ENCODE measurements around the gene HEPN1. TPM values are rescaled to one million over a fixed set of nuclear protein-coding genes. Genes with fewer than 3 reads are reported as not detected.
A peak's percentile ranks its signal among the peaks of the same experiment; 100 is the strongest.

Gene HEPN1
- total RNA-seq, 1 experiment from 2014 or later = not detected

DNA sequence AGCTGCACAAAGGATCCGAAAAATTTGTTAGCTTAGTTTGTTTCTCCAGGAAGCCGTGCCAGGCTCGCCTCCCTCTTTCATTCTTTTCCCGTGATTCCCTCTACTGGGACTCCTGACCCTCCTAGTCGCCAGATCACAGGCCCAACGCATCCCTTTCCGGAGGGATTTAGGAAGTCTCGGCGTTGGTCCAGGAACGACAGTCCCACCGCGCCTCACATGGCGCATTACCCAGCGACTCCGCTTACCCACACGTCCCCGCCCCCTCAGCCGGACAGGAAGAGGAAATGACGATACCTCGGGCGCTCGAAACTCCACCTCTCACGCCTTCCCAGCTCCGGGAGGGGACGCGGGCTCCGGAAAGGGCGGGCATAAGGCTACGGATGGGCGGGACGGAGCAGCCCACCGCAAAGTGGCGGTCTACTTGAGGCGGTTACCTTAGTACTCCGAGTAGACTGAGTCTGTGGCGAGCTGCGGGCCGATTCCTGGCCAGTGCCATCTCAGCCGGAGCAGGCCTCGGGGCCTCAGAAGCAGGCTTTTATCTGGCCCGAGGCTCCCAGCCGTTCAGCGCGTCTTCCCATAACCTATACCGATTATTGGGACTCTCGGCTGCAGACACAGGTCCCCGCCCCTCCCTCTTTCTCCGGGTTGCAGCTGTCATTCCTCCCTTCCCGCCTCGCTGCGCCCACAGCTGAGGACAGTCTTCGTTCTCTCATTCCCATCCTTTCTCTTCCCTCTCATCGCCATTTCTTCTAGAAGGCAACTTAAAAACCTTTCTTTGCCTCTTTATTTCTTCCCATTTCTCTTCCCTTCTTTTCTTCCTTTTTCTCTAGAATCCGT is 34.9 kb downstream of the HEPN1 start, which contains the start of gene CCDC15:
CCDC15 (plus strand) TSS at position 450 of the 837 bp plus-strand sequence. CDS start 531 bp downstream, outside the sequence.
- intact Hi-C loops (cut with micrococcal nuclease; ENCODE audit: unreplicated experiment) = loop anchor here (5.0 kb wide), 1 partner anchor 638 kb away; the partner anchor contains the start of gene STT3A
- Histone ChIP-seq H3K27ac (ENCODE audit: low read depth, low read length, poor library complexity, severe bottlenecking) (peak within 1 kb of the TSS; percentile 67), H3K9me3 (ENCODE audit: low read depth, low read length, poor library complexity, severe bottlenecking) (no peaks in the 10 kb centered on the region), H3K4me1 (ENCODE audit: insufficient read depth, low read length, poor library complexity, severe bottlenecking) (peaks cover 11% of the 10 kb centered on the region), H3K27me3 (replicated peaks; ENCODE audit: insufficient read depth, low read depth, low read length, poor library complexity) (no peaks in the 10 kb centered on the region), H3K4me3 (ENCODE audit: low read depth, low read length, poor library complexity, severe bottlenecking) (peak within 1 kb of the TSS; percentile 65), H3K36me3 (ENCODE audit: insufficient read depth, low read length, poor library complexity, severe bottlenecking) (no peaks in the 10 kb centered on the region)
- TF ChIP-seq, protein P1, sequence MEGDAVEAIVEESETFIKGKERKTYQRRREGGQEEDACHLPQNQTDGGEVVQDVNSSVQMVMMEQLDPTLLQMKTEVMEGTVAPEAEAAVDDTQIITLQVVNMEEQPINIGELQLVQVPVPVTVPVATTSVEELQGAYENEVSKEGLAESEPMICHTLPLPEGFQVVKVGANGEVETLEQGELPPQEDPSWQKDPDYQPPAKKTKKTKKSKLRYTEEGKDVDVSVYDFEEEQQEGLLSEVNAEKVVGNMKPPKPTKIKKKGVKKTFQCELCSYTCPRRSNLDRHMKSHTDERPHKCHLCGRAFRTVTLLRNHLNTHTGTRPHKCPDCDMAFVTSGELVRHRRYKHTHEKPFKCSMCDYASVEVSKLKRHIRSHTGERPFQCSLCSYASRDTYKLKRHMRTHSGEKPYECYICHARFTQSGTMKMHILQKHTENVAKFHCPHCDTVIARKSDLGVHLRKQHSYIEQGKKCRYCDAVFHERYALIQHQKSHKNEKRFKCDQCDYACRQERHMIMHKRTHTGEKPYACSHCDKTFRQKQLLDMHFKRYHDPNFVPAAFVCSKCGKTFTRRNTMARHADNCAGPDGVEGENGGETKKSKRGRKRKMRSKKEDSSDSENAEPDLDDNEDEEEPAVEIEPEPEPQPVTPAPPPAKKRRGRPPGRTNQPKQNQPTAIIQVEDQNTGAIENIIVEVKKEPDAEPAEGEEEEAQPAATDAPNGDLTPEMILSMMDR (conservative IDR thresholded peaks at IDR 0.05; ENCODE audit: low read depth, low read length) = no peak
- no peak for TF ChIP-seq EZH2 (IDR thresholded peaks at IDR 0.05; ENCODE audit: borderline replicate concordance, low read depth, low read length, poor library complexity, severe bottlenecking)
- ChIA-PET POLR2A (ENCODE audit: low non-redundant PET) (interaction anchor here (0.5 to 1.1 kb wide), 3 partner anchors 78 to 1907 kb away, joined by 3 to 4 read pairs (median 4); no protein-coding TSS in a partner anchor), CTCF (interaction anchor here (0.6 to 1.1 kb wide), 2 partner anchors 20 to 78 kb away, joined by 3 to 4 read pairs; no protein-coding TSS in a partner anchor)
- BruUV-seq (replicated peaks) = no TSS peak
- peak; percentile 100 for DNase-seq (ENCODE audit: low spot score)

DNA sequence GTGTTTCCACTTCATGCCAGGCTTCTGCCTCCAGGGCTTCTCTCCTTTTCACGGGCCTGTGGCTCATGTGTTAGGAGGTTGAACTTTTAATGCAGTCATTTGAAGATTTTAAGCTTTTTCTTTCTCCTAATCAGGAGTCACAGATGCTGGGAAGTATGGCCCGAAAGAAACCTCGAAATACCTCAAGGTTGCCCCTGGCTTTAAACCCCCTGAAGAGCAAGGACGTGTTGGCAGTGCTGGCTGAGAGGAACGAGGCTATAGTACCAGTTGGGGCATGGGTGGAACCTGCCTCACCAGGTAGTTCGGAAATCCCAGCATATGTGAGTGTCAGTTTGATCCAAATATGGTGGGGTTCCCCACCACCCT is 35.5 kb downstream of the HEPN1 start:
- BruUV-seq (replicated peaks) = TSS peak; percentile 67
- ChIA-PET CTCF (interaction anchor here (1.1 kb wide), 1 partner anchor 78 kb away, joined by 4 read pairs; no protein-coding TSS in a partner anchor), POLR2A (ENCODE audit: low non-redundant PET) (interaction anchor here (1.1 kb wide), 1 partner anchor 78 kb away, joined by 4 read pairs; no protein-coding TSS in a partner anchor)
- H3K9me3 ChIP-seq (ENCODE audit: low read depth, low read length, poor library complexity, severe bottlenecking) = no peaks in the 10 kb centered on the region
- peak overlapping the region; percentile 65 for H3K4me3 ChIP-seq (ENCODE audit: low read depth, low read length, poor library complexity, severe bottlenecking)
- TF ChIP-seq, protein P1 (conservative IDR thresholded peaks at IDR 0.05; ENCODE audit: low read depth, low read length) = no peak
- TF ChIP-seq EZH2 (IDR thresholded peaks at IDR 0.05; ENCODE audit: borderline replicate concordance, low read depth, low read length, poor library complexity, severe bottlenecking) = no peak
- no peaks in the 10 kb centered on the region for H3K27me3 ChIP-seq (replicated peaks; ENCODE audit: insufficient read depth, low read depth, low read length, poor library complexity)
- no peak for DNase-seq (ENCODE audit: low spot score)
- intact Hi-C loops (cut with micrococcal nuclease; ENCODE audit: unreplicated experiment) = loop anchor here (5.0 kb wide), 1 partner anchor 638 kb away; the partner anchor contains the start of gene STT3A
- peaks cover 11% of the 10 kb centered on the region for H3K4me1 ChIP-seq (ENCODE audit: insufficient read depth, low read length, poor library complexity, severe bottlenecking)
- no peaks in the 10 kb centered on the region for H3K36me3 ChIP-seq (ENCODE audit: insufficient read depth, low read length, poor library complexity, severe bottlenecking)
- H3K27ac ChIP-seq (ENCODE audit: low read depth, low read length, poor library complexity, severe bottlenecking) = peak overlapping the region; percentile 61

DNA sequence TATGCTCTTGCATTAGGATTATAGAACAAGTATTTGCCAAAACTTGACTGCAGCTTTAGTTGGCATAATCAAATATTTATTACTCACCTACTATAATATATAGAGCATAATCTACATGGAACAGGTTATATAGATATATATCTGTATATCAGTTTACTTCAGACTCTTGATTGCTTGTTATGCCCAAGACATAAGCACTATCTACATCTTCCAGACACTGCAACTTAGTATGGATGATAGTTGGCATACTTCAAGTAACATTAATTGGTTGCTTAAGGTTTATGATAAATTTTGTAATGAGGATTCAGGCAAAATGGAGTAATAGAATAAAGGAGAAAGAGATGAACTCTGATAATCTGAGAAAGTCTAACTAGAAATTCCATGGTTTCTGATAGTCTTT is 36.0 kb downstream of the HEPN1 start:
- CTCF ChIA-PET = no interaction called here
- intact Hi-C loops (cut with micrococcal nuclease; ENCODE audit: unreplicated experiment) = no loop called here

More for the DNA sequence above, 36.0 kb downstream of the HEPN1 start:
- POLR2A ChIA-PET (ENCODE audit: low non-redundant PET) = no interaction called here
- Histone ChIP-seq H3K27me3 (replicated peaks; ENCODE audit: insufficient read depth, low read depth, low read length, poor library complexity) (no peaks in the 10 kb centered on the region), H3K4me3 (ENCODE audit: low read depth, low read length, poor library complexity, severe bottlenecking) (peak overlapping the region; percentile 65), H3K9me3 (ENCODE audit: low read depth, low read length, poor library complexity, severe bottlenecking) (no peaks in the 10 kb centered on the region), H3K4me1 (ENCODE audit: insufficient read depth, low read length, poor library complexity, severe bottlenecking) (peaks cover 11% of the 10 kb centered on the region), H3K36me3 (ENCODE audit: insufficient read depth, low read length, poor library complexity, severe bottlenecking) (no peaks in the 10 kb centered on the region), H3K27ac (ENCODE audit: low read depth, low read length, poor library complexity, severe bottlenecking) (no peak overlapping the region)
- DNase-seq (ENCODE audit: low spot score) = no peak
- TF ChIP-seq EZH2 (IDR thresholded peaks at IDR 0.05; ENCODE audit: borderline replicate concordance, low read depth, low read length, poor library complexity, severe bottlenecking) = no peak
- TF ChIP-seq, protein P1 (conservative IDR thresholded peaks at IDR 0.05; ENCODE audit: low read depth, low read length) = no peak
- BruUV-seq (replicated peaks) = no TSS peak

Data from A673 (cell line).